Omental fat pad (tissue), 4 donors: Measurements from ENCODE around the gene MYO3A. TPM values are rescaled to one million over a fixed set of nuclear protein-coding genes. Genes with fewer than 3 reads are reported as not detected.

Experiments
- ATAC-seq: fragments of 150-250 bp; one replicate; pipeline ENCODE4 v1.9.1; 2016; ENCODE audit warnings: mild to moderate bottlenecking, moderate library complexity; ENCODE audit not compliant: low FRiP score
- DNase-seq: peaks from one replicate; pipeline ENCODE4 v3.0.0-alpha.2; 2019; ENCODE audit warnings: low spot score
- CTCF ChIP-seq, 3 donors: fragments of 450-650 bp; IDR thresholded peaks; one replicate each; pipeline ENCODE4 v1.5.1; 2016 to 2017; ENCODE audit warnings: antibody characterized with exemption in 3 of 3, mild to moderate bottlenecking in 3 of 3, moderate library complexity in 2 of 3
- total RNA-seq, 4 donors: library from RNA; depleted of rRNA; stranded (reverse); fragments of >200 nt; gene quantifications; one replicate each; pipeline ENCODE4 v1.1.0, GENCODE V29; 2016

MYO3A gene
- total RNA-seq, 4 donors from 2014 or later, result 0.32 to 1.6 (median 0.50) TPM; not detected in 1

- no peak for DNase-seq
- ATAC-seq, result no peak
- no peak for TF ChIP-seq CTCF (IDR thresholded peaks at IDR 0.05)
Measured at GRCh38 chr10:26249681-26250080, 315.7 kb downstream of the MYO3A start.

GRCh38 chr10:26251925-26252324 is 317.9 kb downstream of the MYO3A start:
- ATAC-seq, result no peak
- TF ChIP-seq CTCF (IDR thresholded peaks at IDR 0.05), result no peak

GRCh38 chr10:26254616-26255015 is 320.6 kb downstream of the MYO3A start:
- TF ChIP-seq CTCF (IDR thresholded peaks at IDR 0.05), result no peak
- DNase-seq, result no peak
- no peak for ATAC-seq

More at GRCh38 chr10:26251925-26252324, 317.9 kb downstream of the MYO3A start:
- DNase-seq, result no peak

- no peak for ATAC-seq
- no peak for TF ChIP-seq CTCF (IDR thresholded peaks at IDR 0.05)
- no peak for DNase-seq
Measured at GRCh38 chr10:26259341-26259740, 325.3 kb downstream of the MYO3A start.
